AG09319 (cell line): ENCODE data around the gene HINT2.

Source experiments
- DNase-seq: peaks from one replicate; pipeline ENCODE4 v3.0.0-alpha.2; 2010; ENCODE audit warnings: low read depth; ENCODE audit errors: extremely low read depth
- CTCF ChIP-seq: IDR thresholded peaks from 2 replicates; pipeline ENCODE4 v1.5.1; 2011; ENCODE audit warnings: low read depth, mild to moderate bottlenecking, inconsistent platforms, low read length, moderate library complexity

The HINT2 gene

GRCh38 chr9:35829764-35830096 is 14.9 kb upstream of the HINT2 start:
- no peak for TF ChIP-seq CTCF
- DNase-seq = no peak

GRCh38 chr9:35829084-35829763 is 14.4 kb upstream of the HINT2 start, which contains the start of gene TMEM8B:
TMEM8B (plus strand) TSS chr9:35829228; CDS start chr9:35829448, 220 bp downstream.
- peak; percentile 80 for DNase-seq
- TF ChIP-seq CTCF = no peak

- no peak for DNase-seq
- TF ChIP-seq CTCF = no peak
Observed at GRCh38 chr9:35828716-35829083, 13.9 kb upstream of the HINT2 start, which contains the start of gene FAM221B. FAM221B (minus strand) TSS chr9:35828732; CDS start chr9:35826161, 2,571 bp downstream.

- TF ChIP-seq CTCF = no peak
- DNase-seq = peak; percentile 47
Observed at GRCh38 chr9:35827486-35827885, 12.6 kb upstream of the HINT2 start.

- DNase-seq = peak; percentile 44
- TF ChIP-seq CTCF = peak; percentile 76
Observed at GRCh38 chr9:35826071-35826701, 11.3 kb upstream of the HINT2 start.

GRCh38 chr9:35822926-35823325 is 8.1 kb upstream of the HINT2 start:
- no peak for DNase-seq
- no peak for TF ChIP-seq CTCF

GRCh38 chr9:35820076-35820475 is 5.2 kb upstream of the HINT2 start:
- DNase-seq = no peak
- TF ChIP-seq CTCF = no peak
